Middle frontal gyrus (tissue), 1 donor: Measurements from ENCODE around the gene CCDC57.
A peak's percentile ranks its signal among the peaks of the same experiment; 100 is the strongest.

Experiments
- DNase-seq: peaks from one replicate; pipeline ENCODE4 v3.0.0-alpha.2; 2015; ENCODE audit warnings: low spot score; ENCODE audit errors: extremely low spot score

The CCDC57 gene

DNA sequence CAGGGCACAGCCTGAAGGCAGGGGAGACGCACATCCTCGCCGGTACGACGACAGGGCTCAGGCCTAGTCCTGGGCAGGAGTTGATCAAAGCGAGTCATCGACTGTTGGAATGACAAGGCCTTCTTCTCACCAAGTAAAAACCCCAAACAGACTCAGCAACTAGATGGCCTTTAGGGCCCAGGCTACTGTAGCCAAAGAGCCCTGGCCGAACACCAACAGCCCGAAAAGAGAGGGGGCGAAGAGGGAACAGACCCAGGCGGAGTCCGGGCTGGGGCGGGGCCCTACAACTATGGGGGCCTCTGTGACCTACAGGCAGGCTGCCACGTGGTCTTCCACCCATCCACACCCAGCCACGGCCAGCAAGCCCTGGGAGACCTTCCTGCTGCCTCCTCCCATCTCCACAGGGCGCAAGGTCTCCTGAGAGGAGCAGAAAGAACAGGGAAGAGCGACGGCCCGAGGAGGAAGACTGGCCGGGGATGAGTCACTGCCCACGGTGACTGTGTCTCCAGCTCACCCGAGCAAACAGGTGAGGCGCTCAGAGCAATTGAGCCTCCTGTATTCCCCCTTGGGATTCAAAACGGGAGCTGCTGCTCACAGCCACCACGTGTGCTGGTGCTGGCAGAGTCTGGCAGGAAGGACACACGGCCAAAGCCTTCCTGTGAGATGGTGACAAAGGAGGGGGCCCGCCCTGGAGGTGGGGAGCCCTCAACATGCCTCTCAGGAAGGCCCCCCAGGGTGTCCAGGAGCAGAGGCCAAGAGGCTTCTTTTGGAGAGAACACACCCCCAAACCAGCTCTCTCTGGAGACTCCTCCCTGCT is 33.9 kb upstream of the CCDC57 start:
- no peak for DNase-seq

DNA sequence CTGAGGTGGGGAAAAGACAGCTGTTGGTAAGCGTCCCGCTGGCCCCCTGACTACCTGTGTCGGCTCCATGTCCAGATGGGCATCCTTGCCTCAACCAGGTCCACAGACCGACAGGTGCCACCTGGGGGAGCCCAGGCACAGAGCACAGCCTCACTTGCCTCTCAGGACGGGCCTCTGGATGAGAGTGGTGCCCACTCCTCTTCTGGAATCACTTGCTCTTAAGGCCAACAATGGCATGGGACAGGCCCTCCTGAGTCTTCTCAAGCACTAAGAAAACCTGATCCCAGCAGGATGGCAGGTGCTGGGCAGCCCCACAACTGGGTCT is 33.4 kb upstream of the CCDC57 start:
- no peak for DNase-seq

DNA sequence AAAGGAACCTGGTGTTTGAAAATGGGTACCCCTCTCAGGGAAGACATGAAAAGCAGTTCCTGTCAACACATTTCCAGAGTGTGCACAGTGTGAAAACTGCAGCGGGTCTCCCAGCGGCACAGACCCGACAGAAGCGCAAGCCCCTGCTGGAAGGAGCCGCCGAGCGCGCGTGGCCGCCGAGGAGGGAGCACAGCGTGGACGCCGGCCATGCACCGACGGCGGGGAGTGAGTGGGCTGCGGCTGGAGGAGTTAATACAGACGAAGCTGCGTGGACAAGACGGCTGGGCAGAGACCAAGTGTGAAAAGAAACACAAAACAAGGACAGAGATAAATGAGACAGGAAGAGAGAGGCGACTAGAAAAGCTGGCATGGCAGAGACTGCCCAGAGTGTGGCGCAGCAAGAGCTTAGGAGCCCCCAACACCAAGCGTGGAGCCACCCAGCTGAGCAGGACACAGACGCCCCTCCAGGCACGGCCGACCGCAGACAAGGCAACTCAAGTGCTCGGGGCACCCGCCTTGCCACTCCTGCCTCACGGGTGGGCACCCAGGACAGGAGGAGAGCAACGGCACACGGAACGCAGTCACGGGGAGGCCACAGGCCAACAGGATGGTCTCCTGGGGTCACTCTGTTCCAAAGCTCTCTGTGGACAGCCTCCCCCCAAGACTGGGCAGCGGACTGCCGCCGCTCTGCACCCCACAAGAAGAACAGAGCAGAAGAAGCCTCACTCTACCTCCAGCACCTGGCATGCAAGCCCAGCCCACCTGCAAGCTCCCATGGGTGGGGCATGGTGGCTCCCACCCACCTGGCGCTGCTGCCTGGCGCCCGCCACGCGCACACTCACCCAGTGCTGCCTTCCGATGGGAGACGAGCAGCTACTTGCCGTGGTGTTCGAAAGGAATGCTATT is 32.7 kb upstream of the CCDC57 start:
- DNase-seq = no peak

DNA sequence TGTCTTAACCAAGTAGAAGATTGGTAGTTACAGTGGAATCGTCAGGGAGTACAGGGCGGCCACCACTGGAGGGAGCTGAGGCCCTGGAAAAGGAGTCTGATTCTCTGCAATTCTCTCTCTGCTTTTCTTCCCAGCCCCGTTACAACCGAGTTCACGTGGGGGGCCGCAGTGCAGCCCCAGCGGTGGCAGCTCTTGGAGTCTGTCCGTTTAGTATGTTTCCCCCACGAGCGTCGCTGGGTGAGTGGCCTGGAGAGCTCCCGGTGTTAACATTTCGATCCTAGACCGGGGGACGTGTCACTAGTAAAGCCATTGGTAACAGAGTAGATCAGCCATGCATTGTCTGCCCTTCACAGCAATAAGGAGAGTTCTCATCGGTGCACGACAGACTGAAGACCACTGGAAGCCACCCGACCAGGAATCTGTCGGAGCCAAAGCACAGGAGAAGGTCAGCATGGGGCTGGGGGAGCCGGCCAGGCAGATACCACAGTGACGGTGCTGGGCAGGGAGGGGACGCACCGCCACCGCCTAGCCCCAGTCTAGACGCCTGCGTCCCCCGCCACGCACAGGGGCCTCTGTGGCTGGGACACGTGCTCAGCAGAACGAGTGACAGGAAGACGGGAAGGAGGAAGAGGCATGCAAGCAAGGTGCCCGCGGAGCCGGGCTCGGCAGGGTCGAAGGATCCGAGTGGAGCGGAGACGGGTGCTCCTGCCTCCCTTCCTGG is 31.9 kb upstream of the CCDC57 start:
- DNase-seq = no peak

DNA sequence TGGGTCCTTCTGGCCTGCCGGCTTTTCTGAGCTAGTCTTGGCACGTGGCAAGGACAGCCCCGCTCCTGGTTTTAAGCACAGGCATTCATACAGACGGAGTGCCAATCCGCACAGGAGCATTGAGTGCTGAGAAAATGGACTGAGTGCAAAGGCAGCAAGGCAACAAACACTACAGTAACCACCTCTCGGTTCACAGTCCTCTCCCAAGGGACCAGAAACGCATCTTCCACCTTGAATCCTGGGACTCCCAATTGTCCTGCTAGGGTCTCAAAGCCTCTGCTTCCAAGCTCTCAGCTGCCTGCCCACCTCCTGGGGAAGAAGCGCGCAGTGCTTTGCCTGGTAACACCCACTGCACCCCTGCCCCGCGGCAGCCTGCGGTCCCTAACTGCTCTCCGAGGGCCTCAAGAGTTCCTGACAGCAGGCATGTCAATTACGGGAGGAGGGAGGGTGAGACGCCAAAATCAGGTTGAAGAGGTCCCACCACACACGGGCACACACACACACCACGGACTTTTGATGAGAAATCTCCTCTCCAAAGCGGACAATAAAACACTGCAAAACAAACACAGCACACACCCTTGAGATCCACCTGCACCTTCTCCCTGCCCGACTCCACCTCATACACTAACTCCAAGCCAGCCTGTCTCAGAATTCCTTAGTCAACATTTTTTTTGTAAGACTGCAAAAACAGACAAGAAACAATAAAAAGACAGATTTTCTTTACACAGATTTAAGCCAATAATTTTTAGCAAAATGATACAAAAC is 31.2 kb upstream of the CCDC57 start:
- DNase-seq = no peak

DNA sequence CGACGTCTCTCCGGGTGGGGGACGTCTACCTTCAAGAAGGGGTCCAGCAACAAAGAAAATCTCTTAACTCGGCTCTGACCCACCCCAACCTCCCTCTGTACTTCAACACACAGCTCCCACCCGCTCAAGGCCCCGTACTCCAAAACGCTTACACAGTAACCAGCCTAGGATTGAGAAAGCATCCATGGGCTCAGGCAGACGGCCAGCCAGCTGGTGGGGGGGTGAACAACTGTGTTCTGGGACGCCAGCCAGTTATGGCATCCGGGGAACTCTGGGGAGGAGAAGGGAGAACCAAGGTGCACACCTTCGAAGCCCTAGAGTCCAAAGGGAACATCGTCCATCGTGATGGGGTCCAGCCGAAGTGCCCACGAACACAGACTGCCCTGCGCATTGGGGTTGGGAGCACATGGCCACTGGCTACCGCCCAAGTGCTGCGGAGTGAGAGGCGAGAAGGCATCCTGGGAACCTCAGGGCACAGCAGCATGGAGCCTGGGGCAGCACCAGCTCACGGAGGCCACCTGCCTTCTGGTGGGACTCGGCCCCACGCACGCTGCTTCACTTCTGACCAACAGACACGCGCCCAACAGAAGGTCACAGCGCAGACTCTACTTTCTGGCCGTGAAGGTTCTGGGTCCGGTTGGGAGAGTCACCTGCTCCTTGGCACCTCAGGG is 30.5 kb upstream of the CCDC57 start:
- DNase-seq = peak; percentile 75

DNA sequence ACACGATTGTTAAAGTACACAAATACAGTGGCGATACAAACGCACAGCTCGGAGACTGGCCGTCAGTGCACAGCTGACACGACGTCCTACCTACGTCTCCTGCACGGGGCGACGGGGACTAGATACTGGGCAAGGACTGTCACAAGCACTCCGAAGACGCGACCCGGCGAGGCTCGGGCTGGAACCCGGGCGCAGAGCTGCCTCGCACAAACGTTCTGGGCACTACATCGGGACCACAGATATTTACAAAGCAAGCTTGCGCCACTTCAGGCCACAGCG is 30.0 kb upstream of the CCDC57 start:
- no peak for DNase-seq

DNA sequence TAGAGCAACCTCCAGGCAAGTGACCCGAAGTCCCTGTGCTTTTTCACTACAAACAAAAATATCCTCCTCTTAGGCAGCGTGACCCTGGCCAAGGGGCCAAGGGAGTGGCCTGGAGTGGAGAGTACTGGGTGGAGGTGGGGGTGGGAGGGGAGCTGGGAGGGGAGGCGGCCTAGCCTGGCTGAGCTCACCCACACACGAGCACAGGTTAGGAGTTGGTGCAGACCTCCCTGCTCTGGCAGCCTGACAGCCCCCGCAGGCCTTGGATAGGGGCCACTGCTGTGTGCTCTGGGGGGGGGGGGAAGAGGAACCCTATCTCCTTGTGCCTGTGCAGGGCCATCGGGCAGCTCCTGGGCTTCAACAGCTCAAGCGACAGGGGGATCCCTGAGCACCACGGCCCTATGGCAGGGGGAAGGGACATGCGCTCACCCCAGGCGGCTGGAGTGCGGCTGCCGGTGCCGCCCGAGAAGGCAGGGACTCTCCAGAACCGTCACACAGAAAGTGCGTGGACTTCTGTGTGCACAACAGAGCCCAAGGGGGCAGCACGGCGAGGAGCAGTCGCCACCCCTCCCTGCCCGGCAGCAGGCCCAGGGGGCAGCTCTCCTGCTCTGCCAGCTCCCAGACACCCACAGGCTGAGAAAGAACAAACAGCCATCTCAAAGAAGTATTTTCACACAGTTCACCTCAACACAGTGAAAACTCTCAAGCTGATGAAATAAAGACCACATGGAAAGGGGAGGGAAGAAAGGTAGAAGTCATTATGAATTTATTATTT is 29.5 kb upstream of the CCDC57 start:
- DNase-seq = no peak

DNA sequence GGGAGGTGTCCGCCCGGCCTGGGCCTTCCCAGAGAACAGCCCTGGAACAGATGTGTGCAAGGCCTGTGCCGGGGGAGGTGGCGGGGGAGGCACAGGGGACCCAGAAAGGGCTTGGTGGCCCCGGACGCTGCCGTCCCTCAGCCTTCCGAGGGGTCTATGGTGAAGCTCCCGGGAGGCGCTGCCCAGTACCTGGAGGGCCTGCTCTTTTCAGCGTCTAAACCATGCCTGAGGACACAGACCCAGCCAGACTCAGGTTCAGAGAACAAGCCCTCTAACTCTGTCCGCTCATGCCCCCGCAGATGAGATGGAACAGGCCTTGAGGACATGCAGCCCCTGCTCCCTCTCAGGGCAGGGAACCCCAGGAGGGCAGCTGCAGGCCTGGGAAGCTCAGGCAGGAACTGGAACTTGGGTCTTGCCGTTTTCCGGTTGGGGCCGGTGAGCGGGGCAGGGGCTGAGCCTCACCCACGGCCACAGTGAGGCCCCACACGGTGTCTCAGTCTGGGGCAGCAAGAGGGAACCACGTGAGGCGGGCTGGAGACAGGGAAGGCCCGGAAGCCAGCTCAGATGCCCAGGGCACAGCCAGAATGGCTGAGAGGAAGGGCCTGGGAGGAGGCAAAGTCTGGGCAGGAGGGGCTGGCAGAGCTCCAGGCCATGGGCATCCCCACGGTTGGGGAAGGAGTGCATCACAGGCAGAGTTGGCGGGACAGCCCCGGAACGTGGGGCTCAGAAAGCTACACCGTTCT is 28.7 kb upstream of the CCDC57 start:
- no peak for DNase-seq

DNA sequence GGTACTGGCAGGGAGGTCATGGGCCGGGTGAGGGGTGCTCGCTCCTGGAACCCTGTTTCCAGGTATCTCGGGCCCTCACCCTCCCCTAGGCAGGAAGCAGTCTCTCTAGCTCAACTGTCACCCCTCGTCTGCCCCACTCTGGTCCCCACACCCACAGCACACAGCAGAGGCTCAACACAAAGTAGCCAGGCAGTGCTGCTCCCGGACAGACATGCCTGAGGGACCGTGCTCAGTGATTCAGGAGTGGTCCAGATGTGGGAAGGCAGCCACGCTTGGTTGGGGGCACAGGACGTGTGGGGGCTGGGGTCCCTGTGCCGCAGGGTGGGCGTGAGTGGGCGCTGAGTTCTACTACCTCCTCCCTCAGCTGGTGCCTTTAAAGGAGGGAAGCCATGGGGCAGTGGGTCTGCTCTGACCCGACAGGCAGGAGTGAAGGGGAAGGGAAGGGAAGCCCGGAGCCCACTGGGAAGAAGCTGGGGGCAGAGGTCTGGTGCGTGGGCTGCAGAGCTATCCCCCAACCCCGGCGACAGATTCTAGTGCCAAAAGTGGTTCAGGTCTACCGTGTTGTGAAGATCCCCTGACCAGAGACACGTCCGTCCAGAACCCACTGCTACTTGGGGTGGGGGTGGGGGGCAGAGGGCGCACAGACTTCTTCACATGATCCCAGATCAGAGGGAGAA is 28.0 kb upstream of the CCDC57 start:
- DNase-seq = no peak

DNA sequence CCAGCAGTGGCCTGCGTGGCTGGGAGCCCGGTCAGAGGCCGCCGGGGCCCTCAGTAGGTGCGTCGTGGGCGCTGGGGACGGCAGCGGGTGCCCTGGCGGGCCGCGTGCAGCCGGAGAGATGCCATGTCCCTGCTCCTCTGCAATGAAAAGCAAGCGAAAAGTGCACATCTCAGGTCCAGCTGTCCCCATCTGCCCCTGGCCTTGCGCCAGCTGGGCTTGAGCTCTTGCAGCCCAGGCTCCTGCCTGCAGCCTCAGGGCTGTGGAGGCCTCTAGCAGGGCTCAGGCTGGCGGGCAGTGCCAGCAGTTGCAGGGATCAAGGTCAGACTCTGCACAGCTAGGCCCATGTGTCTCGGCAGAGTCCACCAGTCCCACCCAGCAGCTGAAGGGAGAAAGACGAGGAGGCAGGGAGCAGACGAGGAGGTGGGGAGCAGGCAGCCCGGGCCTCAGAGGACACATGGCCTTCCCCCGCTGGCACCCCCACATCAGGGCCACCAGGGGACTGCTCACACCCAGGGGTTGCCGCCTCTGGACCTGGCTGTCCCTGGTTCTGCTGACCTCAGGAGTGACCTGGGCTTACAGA is 27.4 kb upstream of the CCDC57 start:
- DNase-seq = no peak

DNA sequence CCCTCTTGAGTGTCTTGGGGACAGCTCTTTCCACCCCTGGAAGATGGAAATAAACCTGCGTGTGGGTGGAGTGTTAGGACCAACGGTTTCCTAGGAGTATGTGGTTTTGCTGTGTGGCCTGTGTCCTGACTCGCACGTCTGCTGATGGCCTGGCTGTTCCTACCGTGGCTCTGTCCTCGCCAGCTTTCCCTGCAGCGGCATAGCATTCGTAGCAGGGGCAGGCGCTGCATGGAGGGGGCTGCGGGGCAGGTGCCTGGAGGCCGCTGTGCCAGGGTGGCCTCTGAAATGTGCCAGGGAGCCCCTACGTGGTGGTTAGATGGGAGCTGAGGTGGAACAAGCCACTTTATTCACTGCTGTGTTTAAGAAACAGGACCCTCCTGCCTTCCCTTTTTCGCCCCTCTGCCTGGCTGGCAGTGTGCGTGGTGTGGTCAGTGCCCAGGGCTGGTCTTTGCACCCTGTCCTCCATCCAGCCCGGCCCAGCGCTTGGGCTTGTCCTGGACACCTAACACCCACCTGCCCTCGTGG is 26.8 kb upstream of the CCDC57 start:
- no peak for DNase-seq

DNA sequence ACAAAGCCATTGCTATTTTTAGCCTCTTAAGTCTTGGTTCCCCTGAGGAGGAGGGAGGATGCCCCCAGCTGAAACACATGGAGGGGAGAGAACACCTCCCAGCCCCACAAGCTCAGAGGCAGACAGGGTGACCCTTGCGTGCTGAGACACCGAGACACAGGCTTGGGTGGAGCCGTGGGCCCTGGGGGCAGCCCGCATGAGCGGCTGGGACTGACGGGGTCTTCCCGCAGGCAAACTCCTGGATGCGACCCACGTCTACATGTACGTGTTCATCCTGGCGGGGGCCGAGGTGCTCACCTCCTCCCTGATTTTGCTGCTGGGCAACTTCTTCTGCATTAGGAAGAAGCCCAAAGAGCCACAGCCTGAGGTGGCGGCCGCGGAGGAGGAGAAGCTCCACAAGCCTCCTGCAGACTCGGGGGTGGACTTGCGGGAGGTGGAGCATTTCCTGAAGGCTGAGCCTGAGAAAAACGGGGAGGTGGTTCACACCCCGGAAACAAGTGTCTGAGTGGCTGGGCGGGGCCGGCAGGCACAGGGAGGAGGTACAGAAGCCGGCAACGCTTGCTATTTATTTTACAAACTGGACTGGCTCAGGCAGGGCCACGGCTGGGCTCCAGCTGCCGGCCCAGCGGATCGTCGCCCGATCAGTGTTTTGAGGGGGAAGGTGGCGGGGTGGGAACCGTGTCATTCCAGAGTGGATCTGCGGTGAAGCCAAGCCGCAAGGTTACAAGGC is 26.0 kb upstream of the CCDC57 start:
- peak; percentile 41 for DNase-seq

DNA sequence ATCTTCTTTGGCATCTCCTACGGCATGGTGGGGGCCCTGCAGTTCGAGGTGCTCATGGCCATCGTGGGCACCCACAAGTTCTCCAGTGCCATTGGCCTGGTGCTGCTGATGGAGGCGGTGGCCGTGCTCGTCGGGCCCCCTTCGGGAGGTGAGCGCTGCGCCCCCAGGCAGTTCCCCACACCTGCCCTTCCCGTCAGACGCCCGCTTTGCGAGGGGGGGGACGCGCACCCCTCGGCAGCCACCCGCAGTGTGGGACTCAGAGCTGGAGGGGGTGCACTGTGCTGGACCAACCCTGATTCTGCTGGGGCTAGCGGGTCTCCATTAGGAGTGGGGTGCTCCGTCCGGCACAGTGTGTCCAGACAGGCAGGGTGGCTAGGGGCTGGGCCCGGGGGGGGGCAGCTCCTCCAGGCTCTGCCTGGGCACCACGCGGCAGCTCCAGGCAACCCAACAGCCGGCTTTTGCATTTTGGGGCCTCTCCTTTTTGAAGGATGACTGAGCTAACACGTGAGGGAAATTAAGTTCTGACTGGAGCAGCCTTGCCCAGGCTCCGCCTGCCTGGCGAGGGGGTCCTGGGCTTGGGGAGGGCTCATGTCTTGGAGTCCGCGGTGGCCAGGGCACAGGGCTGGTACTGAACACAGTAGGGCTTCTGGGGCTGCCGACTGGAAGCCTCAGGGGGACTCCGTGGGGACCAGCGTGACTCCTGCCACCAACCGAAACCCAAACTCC is 25.3 kb upstream of the CCDC57 start:
- DNase-seq = no peak

DNA sequence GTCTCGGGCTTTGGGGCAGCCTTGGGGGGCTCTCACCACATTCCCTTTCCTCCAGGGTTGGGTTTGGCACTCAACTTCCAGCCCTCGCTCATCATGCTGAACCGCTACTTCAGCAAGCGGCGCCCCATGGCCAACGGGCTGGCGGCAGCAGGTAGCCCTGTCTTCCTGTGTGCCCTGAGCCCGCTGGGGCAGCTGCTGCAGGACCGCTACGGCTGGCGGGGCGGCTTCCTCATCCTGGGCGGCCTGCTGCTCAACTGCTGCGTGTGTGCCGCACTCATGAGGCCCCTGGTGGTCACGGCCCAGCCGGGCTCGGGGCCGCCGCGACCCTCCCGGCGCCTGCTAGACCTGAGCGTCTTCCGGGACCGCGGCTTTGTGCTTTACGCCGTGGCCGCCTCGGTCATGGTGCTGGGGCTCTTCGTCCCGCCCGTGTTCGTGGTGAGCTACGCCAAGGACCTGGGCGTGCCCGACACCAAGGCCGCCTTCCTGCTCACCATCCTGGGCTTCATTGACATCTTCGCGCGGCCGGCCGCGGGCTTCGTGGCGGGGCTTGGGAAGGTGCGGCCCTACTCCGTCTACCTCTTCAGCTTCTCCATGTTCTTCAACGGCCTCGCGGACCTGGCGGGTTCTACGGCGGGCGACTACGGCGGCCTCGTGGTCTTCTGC is 24.6 kb upstream of the CCDC57 start:
- DNase-seq = no peak
